OCI-LY7 (cell line): ENCODE results near the gene GSX2. TPM values are rescaled to one million over a fixed set of nuclear protein-coding genes. Genes with fewer than 3 reads are reported as not detected.

ENCODE experiments used
- BruUV-seq: library from RNA; stranded (reverse); fragments of 400-500 nt; replicated peaks from 2 replicates; lab custom pipeline; 2021; lab: Mats Ljungman, UMichigan
- CTCF ChIA-PET: fragments of 300-600 bp; sonication (Branson Sonifier 250); formaldehyde crosslinking; loops from one replicate; lab custom pipeline; 2022; ENCODE audit warnings: antibody characterized with exemption; ENCODE audit not compliant: unreplicated experiment; lab: Charles Lee
- POLR2A ChIA-PET: fragments of 300-600 bp; sonication (Branson Sonifier 250); formaldehyde crosslinking; loops from one replicate; lab custom pipeline; 2022; ENCODE audit warnings: antibody characterized with exemption; lab: Charles Lee
- DNase-seq: peaks from one replicate; pipeline ENCODE4 v3.0.0-alpha.2; 2015; ENCODE audit warnings: low spot score
- H2AFZ ChIP-seq: fragments of 200-600 bp; sonication (generic), shearing (Covaris generic); 2 replicates; pipeline ENCODE4 v1.6.1; 2014; ENCODE audit warnings: mild to moderate bottlenecking, antibody characterized with exemption, low read length, moderate library complexity
- H3K27ac ChIP-seq: fragments of 200-600 bp; sonication (generic); 2 replicates; pipeline ENCODE4 v1.5.1; 2014; ENCODE audit warnings: mixed run types, low read depth, mild to moderate bottlenecking, moderate library complexity, low read length, inconsistent platforms; ENCODE audit not compliant: poor library complexity, severe bottlenecking
- H3K36me3 ChIP-seq: fragments of 200-600 bp; sonication (generic); 2 replicates; pipeline ENCODE4 v1.6.1; 2014; ENCODE audit warnings: mild to moderate bottlenecking, antibody characterized with exemption, low read length, moderate library complexity, mixed read lengths; ENCODE audit not compliant: insufficient read depth
- H3K4me1 ChIP-seq: fragments of 200-600 bp; sonication (generic); 2 replicates; pipeline ENCODE4 v1.5.1; 2014; ENCODE audit warnings: mild to moderate bottlenecking, low read length; ENCODE audit not compliant: insufficient read depth, poor library complexity, severe bottlenecking
- H3K4me2 ChIP-seq: fragments of 200-600 bp; sonication (generic); 2 replicates; pipeline ENCODE4 v1.6.1; 2014; ENCODE audit warnings: mild to moderate bottlenecking, low read length
- H3K4me3 ChIP-seq: fragments of 200-600 bp; sonication (generic); 2 replicates; pipeline ENCODE4 v1.5.1; 2014; ENCODE audit warnings: mild to moderate bottlenecking, low read depth, low read length; ENCODE audit not compliant: poor library complexity, severe bottlenecking
- H3K79me2 ChIP-seq: fragments of 200-600 bp; sonication (generic); 2 replicates; pipeline ENCODE4 v1.6.1; 2016; ENCODE audit warnings: low read depth, mild to moderate bottlenecking, low read length, moderate library complexity, mixed read lengths; ENCODE audit not compliant: insufficient read depth
- H3K9me2 ChIP-seq: fragments of 200-600 bp; sonication (generic); 2 replicates; pipeline ENCODE4 v1.6.1; 2016; ENCODE audit warnings: mild to moderate bottlenecking, low read length, mixed read lengths; ENCODE audit not compliant: insufficient read depth
- H3K9me3 ChIP-seq: fragments of 200-600 bp; sonication (generic); 2 replicates; pipeline ENCODE4 v1.6.1; 2014; ENCODE audit warnings: mild to moderate bottlenecking, mixed run types, low read length, mixed read lengths
- H4K20me1 ChIP-seq: fragments of 200-600 bp; sonication (generic); 2 replicates; pipeline ENCODE4 v1.6.1; 2014; ENCODE audit warnings: mild to moderate bottlenecking, antibody characterized with exemption, low read length, moderate library complexity, mixed read lengths; ENCODE audit not compliant: insufficient read depth
- CTCF ChIP-seq: fragments of 200-600 bp; sonication (generic); conservative IDR thresholded peaks from 2 replicates; pipeline ENCODE4 v1.5.1; 2014; ENCODE audit warnings: mild to moderate bottlenecking, antibody characterized with exemption, low read length, moderate library complexity, mixed read lengths
- EZH2phosphoT487 ChIP-seq: fragments of 200-600 bp; sonication (generic); IDR thresholded peaks from 2 replicates; pipeline ENCODE4 v1.6.1; 2018; ENCODE audit warnings: low read depth, borderline replicate concordance, mild to moderate bottlenecking, mixed run types, antibody characterized with exemption, low read length, moderate library complexity, mixed read lengths
- intact Hi-C: fragments of 100-400 bp; cut with micrococcal nuclease; formaldehyde crosslinking; loops from one replicate; pipeline ENCODE4 v1.10.0; 2022; ENCODE audit not compliant: unreplicated experiment
- total RNA-seq, 2 experiments: library from RNA; depleted of rRNA in 1 of 2; stranded (reverse); fragments of >200 nt in 1 of 2; shearing (Covaris generic) in 1 of 2; gene quantifications; 2 replicates each; pipeline ENCODE4 v1.2.3, GENCODE V29; 2014 to 2022

GSX2 gene
- total RNA-seq, 2 experiments from 2014 or later: not detected

GRCh38 chr4:54095110-54095825 lies 4.7 kb upstream of the GSX2 start:
- ChIA-PET CTCF (no interaction called here), POLR2A (interaction anchor here (1.8 to 1.9 kb wide), 2 partner anchors 10 to 11 kb away, joined by 4 to 12 read pairs; no protein-coding TSS in a partner anchor)
- intact Hi-C loops: no loop called here
- DNase-seq: no peak
- Histone ChIP-seq H3K4me3 (no peak overlapping the region), H3K9me3 (no peaks in the 10 kb centered on the region), H3K4me2 (no peak overlapping the region), H2AFZ (peak overlapping the region; percentile 18; the same call in 1 of the 2 replicates), H3K79me2 (no peaks in the 10 kb centered on the region), H3K9me2 (no peaks in the 10 kb centered on the region), H3K27ac (no peak overlapping the region), H4K20me1 (no peaks in the 10 kb centered on the region), H3K4me1 (peaks cover 43% of the 10 kb centered on the region), H3K36me3 (no peaks in the 10 kb centered on the region)
- no TSS peak for BruUV-seq
- TF ChIP-seq CTCF (no peak), EZH2phosphoT487 (no peak)

GRCh38 chr4:54096295-54096962 lies 3.5 kb upstream of the GSX2 start:
- H3K4me2 ChIP-seq: no peak overlapping the region
- H3K4me1 ChIP-seq: peaks cover 38% of the 10 kb centered on the region
- H3K9me2 ChIP-seq: no peaks in the 10 kb centered on the region
- intact Hi-C loops: no loop called here
- no TSS peak for BruUV-seq
- no peak overlapping the region for H3K4me3 ChIP-seq
- no peak overlapping the region for H2AFZ ChIP-seq
- no peaks in the 10 kb centered on the region for H4K20me1 ChIP-seq
- ChIA-PET POLR2A (interaction anchor here (0.6 to 1.8 kb wide), 2 partner anchors 10 to 120 kb away, joined by 3 to 12 read pairs; no protein-coding TSS in a partner anchor), CTCF (no interaction called here)
- H3K9me3 ChIP-seq: no peaks in the 10 kb centered on the region
- DNase-seq: no peak
- TF ChIP-seq CTCF: no peak
- no peak for TF ChIP-seq EZH2phosphoT487
- H3K36me3 ChIP-seq: no peaks in the 10 kb centered on the region
- no peaks in the 10 kb centered on the region for H3K79me2 ChIP-seq
- no peak overlapping the region for H3K27ac ChIP-seq

- BruUV-seq: no TSS peak
- TF ChIP-seq EZH2phosphoT487 (no peak), CTCF (no peak)
- DNase-seq: no peak
- Histone ChIP-seq H2AFZ (no peak overlapping the region), H3K36me3 (no peaks in the 10 kb centered on the region), H3K79me2 (no peaks in the 10 kb centered on the region), H4K20me1 (no peaks in the 10 kb centered on the region), H3K4me2 (no peak overlapping the region), H3K4me3 (no peak overlapping the region), H3K9me3 (no peaks in the 10 kb centered on the region), H3K9me2 (no peaks in the 10 kb centered on the region), H3K4me1 (peaks cover 30% of the 10 kb centered on the region), H3K27ac (no peak overlapping the region)
- CTCF ChIA-PET: no interaction called here
- POLR2A ChIA-PET: interaction anchor here (0.6 to 1.8 kb wide), 3 partner anchors 10 to 119 kb away, joined by 3 to 12 read pairs (median 3); no protein-coding TSS in a partner anchor
- intact Hi-C loops: no loop called here
Measured at GRCh38 chr4:54097152-54097551, 2.8 kb upstream of the GSX2 start.
